Ovary (tissue), 9 donors: Measurements from ENCODE around the gene CHN2. TPM values are rescaled to one million over a fixed set of nuclear protein-coding genes. Genes with fewer than 3 reads are reported as not detected.
A peak's percentile ranks its signal among the peaks of the same experiment; 100 is the strongest.

ENCODE experiments used
- DNase-seq, 5 donors: peaks; one replicate each; pipeline ENCODE4 v3.0.0-alpha.2; 2019 to 2020
- H3K27ac ChIP-seq, 2 donors: fragments of 200-600 bp; one replicate each; pipeline versions ENCODE4 v1.5.1 to v1.8.0; 2019 to 2022
- H3K27me3 ChIP-seq: fragments of 200-600 bp; one replicate; pipeline ENCODE4 v1.8.0; 2022
- H3K36me3 ChIP-seq: fragments of 200-600 bp; sonication (generic); one replicate; pipeline ENCODE4 v1.5.1; 2019
- H3K4me1 ChIP-seq: one replicate; pipeline ENCODE4 v1.8.1; 2013; ENCODE audit warnings: mild to moderate bottlenecking, moderate library complexity; ENCODE audit not compliant: insufficient read depth
- H3K4me3 ChIP-seq: fragments of 200-600 bp; sonication (generic); one replicate; pipeline ENCODE4 v1.5.1; 2017
- H3K9me3 ChIP-seq, 2 donors: fragments of 200-600 bp in 1 of 2; sonication (generic) in 1 of 2; one replicate each; pipeline versions ENCODE4 v1.5.1 to v1.8.1; 2013 to 2019; ENCODE audit warnings: mild to moderate bottlenecking in 1 of 2, moderate library complexity in 1 of 2
- EP300 ChIP-seq: sonication (generic); formaldehyde crosslinking; IDR thresholded peaks from one replicate; pipeline ENCODE4 v1.6.1; 2017; ENCODE audit warnings: antibody characterized with exemption
- POLR2A ChIP-seq: fragments of 450-650 bp; IDR thresholded peaks from one replicate; pipeline ENCODE4 v1.6.1; 2017; ENCODE audit warnings: antibody characterized with exemption, mild to moderate bottlenecking, moderate library complexity
- WGBS, 3 donors: extraction: QIAGEN DNeasy Blood & Tissue Kit in 1 of 3; methylation state at CpG; one replicate each; pipeline versions ENCODE4 v1.1.5 to v1.1.7; 2013 to 2017; 5-methylcytosine and 5-hydroxymethylcytosine counted together
- intact Hi-C, 4 donors: fragments of 100-400 bp; cut with DNase I; formaldehyde crosslinking; loops; one replicate each; pipeline versions ENCODE4 v1.11.0 to v1.15.1; 2022 to 2023
- polyA plus RNA-seq, 2 donors: library from polyadenylated mRNA; stranded (reverse); fragments of 200-250 nt in 1 of 2; fragments of 350-450 nt in 1 of 2; fragmentation: Illumina TruSeq in 1 of 2; extraction: RNeasy Lipid Tissue Mini Kit (QIAGEN cat#74804) in 1 of 2; gene quantifications; one replicate each; pipeline ENCODE4 v1.2.3, GENCODE V29; 2013 to 2014
- total RNA-seq, 7 donors: library from RNA; depleted of rRNA in 2 of 7; stranded (reverse); fragments of >200 nt in 2 of 7; fragmentation: NEBNext Ultra II Directional in 3 of 7; extraction: Animal tissue kit (Norgen Biotek cat#: 25700) in 3 of 7; gene quantifications; one replicate each; pipeline versions ENCODE4 v1.1.0 to v1.2.4, GENCODE V29; 2016 to 2023
- TF ChIP-seq, protein P1 (sequence below), 3 donors: fragments of 450-650 bp in 2 of 3; fragments of 200-600 bp in 1 of 3; IDR thresholded peaks; one replicate each; pipeline versions ENCODE4 v1.5.1 to v1.8.0; 2016 to 2022; ENCODE audit warnings: antibody characterized with exemption in 3 of 3, mild to moderate bottlenecking in 1 of 3
- donor health status: DM: no; HTN: no; CAD: no; lungs with moderate emphysema.
- donor health status: DM: no; HTN: no; CAD: no.
- donor health status: Bipolar disorder and iron deficiency.
- donor health status: DM: yes; HTN: yes; CAD: no.
- donor health status: DM: no; HTN: no; CAD: no.
- donor health status: DM: yes; HTN: yes; CAD: no.

The CHN2 gene
- total and polyA plus RNA-seq, 9 donors: 17.9 to 32.6 (median 22.3) TPM

- TF ChIP-seq, protein P1, sequence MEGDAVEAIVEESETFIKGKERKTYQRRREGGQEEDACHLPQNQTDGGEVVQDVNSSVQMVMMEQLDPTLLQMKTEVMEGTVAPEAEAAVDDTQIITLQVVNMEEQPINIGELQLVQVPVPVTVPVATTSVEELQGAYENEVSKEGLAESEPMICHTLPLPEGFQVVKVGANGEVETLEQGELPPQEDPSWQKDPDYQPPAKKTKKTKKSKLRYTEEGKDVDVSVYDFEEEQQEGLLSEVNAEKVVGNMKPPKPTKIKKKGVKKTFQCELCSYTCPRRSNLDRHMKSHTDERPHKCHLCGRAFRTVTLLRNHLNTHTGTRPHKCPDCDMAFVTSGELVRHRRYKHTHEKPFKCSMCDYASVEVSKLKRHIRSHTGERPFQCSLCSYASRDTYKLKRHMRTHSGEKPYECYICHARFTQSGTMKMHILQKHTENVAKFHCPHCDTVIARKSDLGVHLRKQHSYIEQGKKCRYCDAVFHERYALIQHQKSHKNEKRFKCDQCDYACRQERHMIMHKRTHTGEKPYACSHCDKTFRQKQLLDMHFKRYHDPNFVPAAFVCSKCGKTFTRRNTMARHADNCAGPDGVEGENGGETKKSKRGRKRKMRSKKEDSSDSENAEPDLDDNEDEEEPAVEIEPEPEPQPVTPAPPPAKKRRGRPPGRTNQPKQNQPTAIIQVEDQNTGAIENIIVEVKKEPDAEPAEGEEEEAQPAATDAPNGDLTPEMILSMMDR (IDR thresholded peaks at IDR 0.05): no peak
- TF ChIP-seq EP300: no peak
- TF ChIP-seq POLR2A: no peak
- Histone ChIP-seq H3K27me3 (no peaks in the 10 kb centered on the region), H3K4me3 (no peak overlapping the region), H3K27ac (no peak overlapping the region), H3K9me3 (no peaks in the 10 kb centered on the region), H3K4me1 (peaks cover 1% of the 10 kb centered on the region), H3K36me3 (no peaks in the 10 kb centered on the region)
- no peak for DNase-seq
- 67 to 76% (median 68%) methylated on average over 3 of the region's 3 CpGs for WGBS, 3 donors
- intact Hi-C loops: no loop called here
These were observed 47.7 kb downstream of the CHN2 start for GRCh38 chr7:29242265-29242664.

GRCh38 chr7:29243910-29244655 lies 49.5 kb downstream of the CHN2 start:
- Histone ChIP-seq H3K27me3 (no peaks in the 10 kb centered on the region), H3K36me3 (no peaks in the 10 kb centered on the region), H3K4me3 (no peak overlapping the region), H3K27ac (no peak overlapping the region), H3K4me1 (peaks cover 6% of the 10 kb centered on the region), H3K9me3 (no peaks in the 10 kb centered on the region)
- DNase-seq: no peak
- WGBS, 3 donors: 80 to 86% (median 83%) methylated on average over 11 of the region's 11 CpGs
- intact Hi-C loops: no loop called here
- TF ChIP-seq, protein P1 (IDR thresholded peaks at IDR 0.05): no peak
- no peak for TF ChIP-seq POLR2A
- no peak for TF ChIP-seq EP300

DNA sequence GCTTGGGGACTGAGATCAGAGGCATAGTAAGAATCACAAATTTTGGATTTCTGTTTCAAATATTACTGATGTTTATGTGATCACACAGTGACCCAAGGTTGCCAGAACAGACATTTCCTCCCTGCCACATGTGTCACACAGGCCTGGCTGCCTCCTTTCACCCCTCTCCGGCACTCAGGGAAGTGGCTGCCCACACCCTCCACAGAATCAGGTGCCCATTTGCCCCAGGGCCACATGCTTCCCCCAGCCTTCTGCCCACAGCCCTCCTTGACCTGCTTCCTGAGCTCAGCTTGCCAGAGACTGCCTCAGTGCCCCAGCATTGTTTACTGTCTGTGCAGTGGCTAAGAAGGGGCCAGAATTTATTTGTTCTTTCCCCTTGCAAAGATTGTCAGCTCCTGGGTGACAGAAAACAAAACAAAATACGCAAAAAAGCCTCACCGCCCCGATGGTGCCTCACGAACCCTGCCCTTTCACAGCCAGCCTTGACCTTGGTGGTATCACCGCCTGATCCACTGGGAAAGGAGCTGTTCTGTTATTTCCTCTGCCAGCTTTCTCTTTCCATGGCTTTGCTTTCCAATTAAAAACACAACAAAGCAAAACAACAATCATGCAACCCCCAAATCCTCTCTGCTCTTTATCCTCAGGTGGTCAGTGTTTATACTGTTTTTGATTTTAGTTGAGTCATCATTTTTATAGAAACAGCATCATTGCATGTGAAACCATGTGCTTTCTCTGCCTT lies 52.8 kb downstream of the CHN2 start:
- peak overlapping the region in 1 of 2 donors; percentile 50 for H3K27ac ChIP-seq
- TF ChIP-seq, protein P1 (IDR thresholded peaks at IDR 0.05): no peak
- TF ChIP-seq POLR2A: no peak
- no peak for TF ChIP-seq EP300
- H3K4me3 ChIP-seq: no peak overlapping the region
- no peaks in the 10 kb centered on the region for H3K9me3 ChIP-seq
- H3K27me3 ChIP-seq: no peaks in the 10 kb centered on the region
- H3K4me1 ChIP-seq: peaks cover 6% of the 10 kb centered on the region
- WGBS, 3 donors: 30 to 54% (median 48%) methylated on average over 6 of the region's 6 CpGs
- H3K36me3 ChIP-seq: no peaks in the 10 kb centered on the region
- DNase-seq: peak in 2 of 5 donors; percentile 32 to 58
- intact Hi-C loops: no loop called here

GRCh38 chr7:29247963-29248236 lies 53.3 kb downstream of the CHN2 start:
- intact Hi-C loops: no loop called here
- H3K4me1 ChIP-seq: peaks cover 6% of the 10 kb centered on the region
- no peak for TF ChIP-seq POLR2A
- TF ChIP-seq, protein P1 (IDR thresholded peaks at IDR 0.05): no peak
- no peak for TF ChIP-seq EP300
- no peaks in the 10 kb centered on the region for H3K36me3 ChIP-seq
- H3K27me3 ChIP-seq: no peaks in the 10 kb centered on the region
- H3K9me3 ChIP-seq: no peaks in the 10 kb centered on the region
- no peak overlapping the region for H3K27ac ChIP-seq
- no peak for DNase-seq
- 91 to 98% (median 95%) methylated on average over 3 of the region's 3 CpGs for WGBS, 3 donors
- H3K4me3 ChIP-seq: no peak overlapping the region
